ENCODE measurements around the gene CYP27B1.

Gene CYP27B1

DNA sequence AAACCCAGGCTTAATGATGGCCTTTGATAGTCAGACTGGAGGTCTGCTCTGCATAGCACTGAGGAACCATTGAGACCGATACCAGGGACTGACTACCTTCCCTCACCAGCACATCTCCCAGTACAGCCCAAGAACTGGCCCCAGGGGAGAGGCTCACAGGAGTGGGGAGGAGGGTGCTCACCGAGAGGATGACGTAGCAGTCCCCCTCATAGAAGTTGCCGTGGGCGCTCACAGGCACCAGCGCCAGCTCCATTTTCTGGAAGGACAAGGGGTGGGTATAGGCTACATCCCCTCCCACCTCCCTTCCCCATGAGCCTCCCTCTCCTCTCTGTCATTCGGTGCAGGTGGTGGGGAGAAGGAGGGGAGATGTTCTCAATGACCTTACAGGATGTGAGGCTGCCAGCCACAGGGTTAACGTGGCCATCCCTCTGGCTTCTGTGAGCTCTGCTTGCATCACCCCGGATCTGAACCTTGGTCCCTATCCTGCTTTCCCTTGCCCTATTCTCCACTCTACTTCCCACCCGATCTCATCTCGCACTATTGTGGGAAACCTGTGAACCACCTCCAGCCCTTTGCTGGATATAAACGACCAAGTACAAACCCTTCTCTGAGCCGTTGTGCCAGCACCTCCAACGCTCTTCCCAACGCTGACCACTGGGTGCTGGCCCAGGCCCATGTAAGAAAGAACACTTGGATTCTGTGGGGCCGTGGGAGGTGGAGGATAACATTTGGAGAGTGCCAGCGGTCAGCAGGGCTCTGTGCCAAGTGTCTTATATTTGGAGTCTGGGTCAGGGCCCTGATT is 47.3 kb upstream of the CYP27B1 start:
- H3K4me3 ChIP-seq (ENCODE audit: low read depth, low read length, poor library complexity, severe bottlenecking): no peak overlapping the region
- H4K20me1 ChIP-seq (ENCODE audit: insufficient read depth, low read length): no peaks in the 10 kb centered on the region
- no peak for TF ChIP-seq EZH2 (IDR thresholded peaks at IDR 0.05; ENCODE audit: borderline replicate concordance, low read length)
- TF ChIP-seq, protein P1, sequence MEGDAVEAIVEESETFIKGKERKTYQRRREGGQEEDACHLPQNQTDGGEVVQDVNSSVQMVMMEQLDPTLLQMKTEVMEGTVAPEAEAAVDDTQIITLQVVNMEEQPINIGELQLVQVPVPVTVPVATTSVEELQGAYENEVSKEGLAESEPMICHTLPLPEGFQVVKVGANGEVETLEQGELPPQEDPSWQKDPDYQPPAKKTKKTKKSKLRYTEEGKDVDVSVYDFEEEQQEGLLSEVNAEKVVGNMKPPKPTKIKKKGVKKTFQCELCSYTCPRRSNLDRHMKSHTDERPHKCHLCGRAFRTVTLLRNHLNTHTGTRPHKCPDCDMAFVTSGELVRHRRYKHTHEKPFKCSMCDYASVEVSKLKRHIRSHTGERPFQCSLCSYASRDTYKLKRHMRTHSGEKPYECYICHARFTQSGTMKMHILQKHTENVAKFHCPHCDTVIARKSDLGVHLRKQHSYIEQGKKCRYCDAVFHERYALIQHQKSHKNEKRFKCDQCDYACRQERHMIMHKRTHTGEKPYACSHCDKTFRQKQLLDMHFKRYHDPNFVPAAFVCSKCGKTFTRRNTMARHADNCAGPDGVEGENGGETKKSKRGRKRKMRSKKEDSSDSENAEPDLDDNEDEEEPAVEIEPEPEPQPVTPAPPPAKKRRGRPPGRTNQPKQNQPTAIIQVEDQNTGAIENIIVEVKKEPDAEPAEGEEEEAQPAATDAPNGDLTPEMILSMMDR (IDR thresholded peaks at IDR 0.05; ENCODE audit: low read length): no peak
- no peaks in the 10 kb centered on the region for H3K27me3 ChIP-seq (ENCODE audit: insufficient read depth, low read length)
- H2AFZ ChIP-seq (ENCODE audit: low read length): no peak overlapping the region
- no peaks in the 10 kb centered on the region for H3F3A ChIP-seq (ENCODE audit: insufficient read depth, low read length)
- no peaks in the 10 kb centered on the region for H3K4me1 ChIP-seq (ENCODE audit: insufficient read depth, low read length, severe bottlenecking)
- no peaks in the 10 kb centered on the region for H3K36me3 ChIP-seq (ENCODE audit: insufficient read depth, low read length)
- no peak overlapping the region for H3K4me2 ChIP-seq (ENCODE audit: low read length)
- no peaks in the 10 kb centered on the region for H3K79me2 ChIP-seq (ENCODE audit: insufficient read depth, low read length)
- no peak overlapping the region for H3K9ac ChIP-seq (ENCODE audit: low read length)
- no peaks in the 10 kb centered on the region for H3K9me3 ChIP-seq (ENCODE audit: low read length)
- no peak overlapping the region for H3K27ac ChIP-seq (ENCODE audit: low read depth, low read length, poor library complexity, severe bottlenecking)
- H3K9me2 ChIP-seq (ENCODE audit: low read depth, low read length): no peaks in the 10 kb centered on the region

DNA sequence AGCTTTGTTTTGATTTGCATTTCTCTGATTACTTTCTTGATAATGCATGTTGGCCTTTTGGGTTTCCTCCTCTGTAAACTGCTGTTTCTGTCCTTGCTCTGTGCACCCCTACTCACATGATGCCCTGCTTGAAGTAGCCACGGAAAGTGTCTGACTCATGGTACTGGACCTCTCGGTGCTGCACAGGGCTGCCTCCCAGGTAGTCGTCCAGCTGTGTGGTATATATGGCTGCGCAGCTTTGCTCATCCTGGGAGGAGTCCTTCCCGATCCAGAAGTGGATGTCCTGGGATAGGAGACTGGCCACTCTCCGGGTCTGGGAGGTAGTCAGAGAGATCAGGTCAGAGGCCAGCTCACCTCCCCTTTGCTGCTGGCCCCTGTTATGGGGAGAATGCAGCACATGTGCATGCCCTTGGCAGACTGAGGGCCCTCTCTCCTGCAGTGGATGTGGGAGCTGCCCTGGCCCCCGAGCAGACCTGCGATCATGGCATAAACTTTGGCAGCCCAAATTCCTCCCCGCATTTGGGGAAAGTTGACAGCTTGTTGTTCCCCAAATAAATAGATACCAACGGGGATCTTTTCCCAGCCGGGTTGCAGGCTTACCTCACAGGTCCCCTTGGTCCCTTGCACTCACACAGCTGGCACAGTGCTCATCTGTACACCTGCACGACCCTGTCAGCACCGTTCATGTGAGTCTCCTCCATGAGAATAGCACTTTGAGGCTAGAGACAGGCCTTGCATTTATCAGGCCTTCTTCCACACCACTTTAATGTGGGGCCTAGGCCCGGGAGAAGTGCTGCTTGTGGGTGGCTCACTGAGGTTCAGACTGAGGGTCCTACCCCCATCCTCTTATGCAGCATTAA is 46.5 kb upstream of the CYP27B1 start:
- Histone ChIP-seq H2AFZ (ENCODE audit: low read length) (no peak overlapping the region), H3K79me2 (ENCODE audit: insufficient read depth, low read length) (no peaks in the 10 kb centered on the region), H3K4me1 (ENCODE audit: insufficient read depth, low read length, severe bottlenecking) (no peaks in the 10 kb centered on the region), H3K9ac (ENCODE audit: low read length) (no peak overlapping the region), H3K27ac (ENCODE audit: low read depth, low read length, poor library complexity, severe bottlenecking) (no peak overlapping the region), H3K27me3 (ENCODE audit: insufficient read depth, low read length) (no peaks in the 10 kb centered on the region), H3K36me3 (ENCODE audit: insufficient read depth, low read length) (no peaks in the 10 kb centered on the region), H3K4me2 (ENCODE audit: low read length) (no peak overlapping the region), H4K20me1 (ENCODE audit: insufficient read depth, low read length) (no peaks in the 10 kb centered on the region), H3K9me2 (ENCODE audit: low read depth, low read length) (no peaks in the 10 kb centered on the region), H3K9me3 (ENCODE audit: low read length) (no peaks in the 10 kb centered on the region), H3F3A (ENCODE audit: insufficient read depth, low read length) (no peaks in the 10 kb centered on the region), H3K4me3 (ENCODE audit: low read depth, low read length, poor library complexity, severe bottlenecking) (no peak overlapping the region)
- no peak for TF ChIP-seq EZH2 (IDR thresholded peaks at IDR 0.05; ENCODE audit: borderline replicate concordance, low read length)
- TF ChIP-seq, protein P1 (IDR thresholded peaks at IDR 0.05; ENCODE audit: low read length): no peak

DNA sequence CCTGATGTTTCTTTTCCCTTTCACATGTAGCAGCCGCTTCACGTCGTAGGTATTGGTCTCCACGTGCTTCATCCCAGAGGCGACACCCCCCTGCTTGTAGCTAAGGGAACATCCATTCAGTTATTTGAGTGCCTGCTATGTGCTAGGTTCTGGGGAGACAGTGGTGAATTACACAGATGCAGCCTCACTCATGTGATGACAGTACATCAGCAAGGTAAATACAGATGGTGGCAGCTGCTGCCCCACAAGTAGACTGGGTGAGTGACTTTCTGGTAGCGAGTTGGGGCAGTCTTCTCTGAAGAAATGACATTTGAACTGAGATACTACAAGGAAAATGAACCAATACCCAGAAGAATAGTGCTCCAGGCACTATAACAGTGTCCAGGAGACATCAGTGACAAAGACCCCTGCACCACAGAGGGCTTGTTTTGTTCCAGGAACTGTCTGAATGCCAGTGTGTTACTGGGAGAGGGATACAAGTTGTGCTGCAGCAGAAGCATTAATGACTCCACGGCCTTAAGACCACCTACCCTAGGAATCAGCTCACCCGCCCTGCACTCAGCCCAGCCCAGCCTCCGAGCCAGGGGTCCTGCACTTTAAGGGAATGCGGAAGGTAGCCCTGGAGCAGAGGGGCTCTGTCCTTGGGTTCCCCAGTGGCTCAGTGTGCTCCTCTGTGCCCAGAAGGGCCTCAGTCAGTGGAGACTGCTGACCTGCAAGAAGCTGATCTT is 44.3 kb upstream of the CYP27B1 start:
- no peak for TF ChIP-seq EZH2 (IDR thresholded peaks at IDR 0.05; ENCODE audit: borderline replicate concordance, low read length)
- TF ChIP-seq, protein P1 (IDR thresholded peaks at IDR 0.05; ENCODE audit: low read length): no peak
- no peaks in the 10 kb centered on the region for H3K36me3 ChIP-seq (ENCODE audit: insufficient read depth, low read length)
- H3K4me2 ChIP-seq (ENCODE audit: low read length): no peak overlapping the region

More for the DNA sequence above, 44.3 kb upstream of the CYP27B1 start:
- no peaks in the 10 kb centered on the region for H3K27me3 ChIP-seq (ENCODE audit: insufficient read depth, low read length)
- H3F3A ChIP-seq (ENCODE audit: insufficient read depth, low read length): no peaks in the 10 kb centered on the region
- no peak overlapping the region for H3K4me3 ChIP-seq (ENCODE audit: low read depth, low read length, poor library complexity, severe bottlenecking)
- no peaks in the 10 kb centered on the region for H3K9me3 ChIP-seq (ENCODE audit: low read length)
- no peak overlapping the region for H3K27ac ChIP-seq (ENCODE audit: low read depth, low read length, poor library complexity, severe bottlenecking)
- no peak overlapping the region for H3K9ac ChIP-seq (ENCODE audit: low read length)
- H4K20me1 ChIP-seq (ENCODE audit: insufficient read depth, low read length): no peaks in the 10 kb centered on the region
- no peaks in the 10 kb centered on the region for H3K9me2 ChIP-seq (ENCODE audit: low read depth, low read length)
- no peaks in the 10 kb centered on the region for H3K4me1 ChIP-seq (ENCODE audit: insufficient read depth, low read length, severe bottlenecking)
- no peaks in the 10 kb centered on the region for H3K79me2 ChIP-seq (ENCODE audit: insufficient read depth, low read length)
- no peak overlapping the region for H2AFZ ChIP-seq (ENCODE audit: low read length)

All from OCI-LY1 (cell line).